IPS-18c (cell line): Measurements from ENCODE around the gene ARPC4.
"Not testable (repeated sequence)": the region's sequence is repeated elsewhere in the genome, so short reads cannot be mapped to it uniquely, and the experiment has no call there.

Experiments used
- H3K4me3 ChIP-seq: 2 replicates; pipeline ENCODE4 v1.7.0; 2013; ENCODE audit warnings: low read depth, mild to moderate bottlenecking, low read length, moderate library complexity; ENCODE audit not compliant: insufficient read depth
- H3K9me3 ChIP-seq: one replicate; pipeline ENCODE4 v1.6.1; 2013; ENCODE audit warnings: mild to moderate bottlenecking, low read length, moderate library complexity; ENCODE audit not compliant: control insufficient read depth, insufficient read depth

Gene ARPC4

GRCh38 chr3:9768141-9768775, 24.6 kb upstream of the ARPC4 start:
- H3K4me3 ChIP-seq, result no peak overlapping the region
- no peaks in the 10 kb centered on the region for H3K9me3 ChIP-seq

DNA sequence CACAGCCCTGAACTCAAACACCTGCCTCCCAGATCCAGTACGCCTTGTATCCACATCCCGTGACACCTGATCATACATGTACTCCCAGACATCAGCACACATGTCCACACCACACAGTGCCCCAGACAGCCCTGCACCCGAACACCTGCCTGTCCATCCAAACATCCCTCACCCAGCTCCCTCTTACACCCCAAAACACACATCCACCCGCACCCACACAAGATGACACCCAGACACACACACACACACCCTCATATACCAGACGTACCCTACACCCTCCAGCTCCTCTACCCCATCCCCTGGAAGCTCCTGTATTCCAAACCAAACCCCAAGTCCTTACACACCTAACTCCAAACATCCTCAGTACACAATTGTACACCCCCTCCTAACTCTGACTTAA, 23.9 kb upstream of the ARPC4 start:
- Histone ChIP-seq H3K9me3 (no peaks in the 10 kb centered on the region), H3K4me3 (peak overlapping the region; percentile 63; the same call in 1 of the 2 replicates)

- Histone ChIP-seq H3K9me3 (no peaks in the 10 kb centered on the region), H3K4me3 (peak within 1 kb of the TSS; percentile 63)
Measured at GRCh38 chr3:9769426-9770275, 23.2 kb upstream of the ARPC4 start, which contains the start of gene CAMK1. Gene CAMK1 (minus strand): TSS chr3:9769947. CDS start chr3:9767749, 2,198 bp downstream.

GRCh38 chr3:9770276-9770812, 22.5 kb upstream of the ARPC4 start:
- Histone ChIP-seq H3K4me3 (peak overlapping the region; percentile 63), H3K9me3 (no peaks in the 10 kb centered on the region)

GRCh38 chr3:9771007-9771406, 21.9 kb upstream of the ARPC4 start:
- H3K4me3 ChIP-seq, H3K9me3 ChIP-seq: not testable (repeated sequence)

- Histone ChIP-seq H3K9me3 (peaks cover 2% of the 10 kb centered on the region), H3K4me3 (no peak overlapping the region)
Measured at GRCh38 chr3:9776896-9777693, 15.8 kb upstream of the ARPC4 start.

GRCh38 chr3:9777694-9778021, 15.2 kb upstream of the ARPC4 start:
- no peak overlapping the region for H3K4me3 ChIP-seq
- peaks cover 2% of the 10 kb centered on the region for H3K9me3 ChIP-seq

DNA sequence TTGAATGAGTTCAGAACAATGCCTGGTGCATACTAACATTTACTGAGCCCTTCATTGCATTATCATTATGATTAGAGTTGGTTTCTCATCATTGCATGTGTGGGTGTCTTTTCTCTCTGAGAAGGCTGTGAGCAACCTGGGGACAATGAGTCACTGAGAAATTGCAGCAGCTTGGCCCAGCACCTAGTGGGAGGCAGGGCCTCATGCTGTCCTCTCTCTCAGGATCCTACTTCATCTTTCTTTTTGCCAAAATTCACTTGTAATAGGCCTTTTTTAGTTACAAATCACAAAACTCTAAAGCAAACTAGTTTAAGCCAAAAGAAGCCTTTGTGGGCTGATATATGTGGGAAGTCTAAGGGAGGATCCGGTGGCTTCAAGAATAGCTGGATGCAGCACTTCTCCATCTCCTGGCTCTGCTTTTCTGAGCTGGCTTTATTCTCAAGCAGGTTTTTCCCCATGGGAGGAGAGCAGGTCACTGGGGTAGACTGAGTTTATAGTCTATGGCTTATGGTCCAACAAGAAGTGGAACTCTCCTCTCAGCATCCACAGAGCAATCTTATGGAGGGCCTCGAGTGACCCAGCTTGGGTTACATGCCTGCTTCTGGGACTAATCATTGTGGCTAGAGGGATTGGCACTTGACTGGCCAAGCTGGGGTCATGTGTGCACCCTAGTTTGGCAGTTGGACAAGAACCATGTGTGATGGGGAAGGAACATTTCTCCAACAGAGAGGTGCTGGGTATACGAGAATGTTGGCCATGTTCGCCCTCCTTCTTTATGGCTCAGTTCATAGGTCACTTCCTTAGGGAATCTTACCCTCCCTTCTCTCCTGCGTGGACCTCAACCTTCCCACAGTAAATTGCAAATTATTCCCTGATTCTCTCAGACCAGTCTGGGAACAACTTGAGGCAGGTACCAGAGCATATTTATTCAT, 14.5 kb upstream of the ARPC4 start:
- Histone ChIP-seq H3K9me3 (peaks cover 2% of the 10 kb centered on the region), H3K4me3 (no peak overlapping the region)

DNA sequence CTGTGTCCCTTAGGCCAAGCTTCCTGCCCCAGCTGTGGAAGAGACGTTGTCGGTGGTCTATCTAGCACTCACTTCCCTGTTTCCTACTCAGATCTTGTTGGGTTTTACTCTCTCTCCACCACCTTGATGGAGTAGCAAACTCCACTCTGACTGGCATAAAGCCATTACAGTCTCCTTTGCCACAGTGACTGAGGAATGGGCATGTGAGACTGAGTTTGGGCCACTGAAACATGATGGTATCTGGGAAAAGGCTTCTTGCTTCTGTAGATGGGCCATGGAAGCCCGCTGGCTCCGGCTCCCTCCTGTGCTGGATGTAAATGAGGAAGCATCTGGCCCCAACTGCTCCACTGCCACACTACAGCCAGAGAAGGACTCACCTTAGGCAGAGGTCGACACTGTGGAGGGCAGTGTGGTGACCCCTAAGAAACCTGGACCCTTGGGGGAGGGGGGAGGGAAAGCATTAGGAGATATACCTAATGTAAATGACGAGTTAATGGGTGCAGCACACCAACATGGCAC, 13.7 kb upstream of the ARPC4 start:
- H3K9me3 ChIP-seq, result peaks cover 5% of the 10 kb centered on the region
- H3K4me3 ChIP-seq, result no peak overlapping the region

GRCh38 chr3:9779721-9780457, 13.0 kb upstream of the ARPC4 start:
- Histone ChIP-seq H3K9me3 (peaks cover 5% of the 10 kb centered on the region), H3K4me3 (no peak overlapping the region)

- H3K4me3 ChIP-seq, result no peak overlapping the region
- H3K9me3 ChIP-seq, result peaks cover 5% of the 10 kb centered on the region
Measured at GRCh38 chr3:9780458-9780812, 12.4 kb upstream of the ARPC4 start.

- H3K9me3 ChIP-seq, result peaks cover 5% of the 10 kb centered on the region
- H3K4me3 ChIP-seq, result no peak overlapping the region
Measured at GRCh38 chr3:9780910-9781309, 12.0 kb upstream of the ARPC4 start.

- peaks cover 5% of the 10 kb centered on the region for H3K9me3 ChIP-seq
- H3K4me3 ChIP-seq, result no peak overlapping the region
Measured at GRCh38 chr3:9781551-9781950, 11.3 kb upstream of the ARPC4 start.

DNA sequence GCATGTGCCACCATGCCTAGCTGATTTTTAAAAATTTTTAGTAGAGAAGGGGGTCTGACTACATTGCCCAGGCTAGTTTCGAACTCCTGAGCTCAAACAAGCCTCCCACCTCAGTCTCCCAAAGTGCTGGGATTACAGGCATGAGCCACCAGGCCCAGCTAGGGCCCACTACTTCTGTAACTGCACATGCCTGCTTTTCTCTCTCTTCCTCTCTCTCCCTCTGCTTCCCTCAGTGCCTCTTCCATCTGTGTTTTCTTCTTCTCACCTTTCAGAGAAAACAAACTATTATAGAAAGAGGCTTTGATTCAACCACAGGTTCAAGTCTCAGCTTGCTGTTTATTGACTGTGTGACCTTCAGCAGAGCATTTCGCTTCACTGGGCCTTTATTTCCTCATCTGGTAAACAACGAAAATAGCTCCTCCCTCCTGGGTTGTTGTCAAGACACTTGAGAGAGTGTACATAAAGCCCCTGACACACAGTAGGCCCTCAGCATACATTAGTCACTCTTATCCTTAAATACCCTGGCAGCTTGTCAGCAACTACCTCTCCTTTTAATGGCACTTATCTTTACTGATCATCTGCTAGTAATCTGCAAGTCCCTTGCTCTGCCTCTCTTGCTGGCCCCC, 10.8 kb upstream of the ARPC4 start:
- no peak overlapping the region for H3K4me3 ChIP-seq
- peaks cover 5% of the 10 kb centered on the region for H3K9me3 ChIP-seq

GRCh38 chr3:9782770-9783169, 10.1 kb upstream of the ARPC4 start:
- H3K9me3 ChIP-seq, result peaks cover 5% of the 10 kb centered on the region
- H3K4me3 ChIP-seq, result no peak overlapping the region

DNA sequence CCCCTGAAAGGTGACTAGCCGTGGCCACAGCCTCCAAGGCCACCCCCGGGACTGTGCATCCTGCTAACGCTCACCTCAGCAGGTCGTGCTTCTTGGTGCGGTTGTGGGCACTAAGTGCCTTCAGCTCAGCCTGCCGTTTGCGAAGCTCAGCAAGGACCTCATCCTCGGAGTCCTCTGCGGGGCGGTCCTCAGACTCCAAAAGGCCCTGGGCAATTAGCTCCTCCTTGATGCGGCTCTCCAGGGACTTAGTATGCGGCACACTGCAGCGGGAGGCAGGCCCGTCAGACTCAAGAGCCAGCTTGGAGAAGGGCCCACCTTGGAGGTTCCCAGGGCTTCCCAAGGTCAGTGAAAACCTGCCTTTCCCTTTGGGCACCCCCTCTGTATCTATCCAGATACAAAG, 8.9 kb upstream of the ARPC4 start:
- peaks cover 3% of the 10 kb centered on the region for H3K9me3 ChIP-seq
- no peak overlapping the region for H3K4me3 ChIP-seq
